Stimulated activated CD4-positive, alpha-beta T cell treated with anti-CD3 and anti-CD28 coated beads, Interleukin-1b, Interleukin-23, amount 100 ng/mL, for 1 hour (primary cell): ENCODE measurements around the gene MAP3K5.

ENCODE experiments used
- DNase-seq, 2 donors: peaks; one replicate each; pipeline ENCODE4 v3.0.0-alpha.2; 2020; ENCODE audit warnings: low read depth in 2 of 2

The MAP3K5 gene

GRCh38 chr6:136750696-136751521, 41.4 kb downstream of the MAP3K5 start:
- no peak for DNase-seq

GRCh38 chr6:136749359-136749997, 42.8 kb downstream of the MAP3K5 start:
- DNase-seq = no peak

- no peak for DNase-seq
These were observed 44.8 kb downstream of the MAP3K5 start for GRCh38 chr6:136747507-136747906.

GRCh38 chr6:136745300-136745699, 47.0 kb downstream of the MAP3K5 start:
- no peak for DNase-seq

- no peak for DNase-seq
These were observed 47.4 kb downstream of the MAP3K5 start for GRCh38 chr6:136744889-136745288.

GRCh38 chr6:136742125-136742524, 50.2 kb downstream of the MAP3K5 start:
- DNase-seq = no peak

GRCh38 chr6:136740050-136740974, 52.0 kb downstream of the MAP3K5 start:
- DNase-seq = no peak

- no peak for DNase-seq
These were observed 52.8 kb downstream of the MAP3K5 start for GRCh38 chr6:136739501-136739900.

GRCh38 chr6:136739071-136739470, 53.2 kb downstream of the MAP3K5 start:
- DNase-seq = no peak

GRCh38 chr6:136738692-136739057, 53.6 kb downstream of the MAP3K5 start:
- no peak for DNase-seq

- no peak for DNase-seq
These were observed 54.2 kb downstream of the MAP3K5 start for GRCh38 chr6:136737871-136738691.

- no peak for DNase-seq
These were observed 54.9 kb downstream of the MAP3K5 start for GRCh38 chr6:136737374-136737844.

GRCh38 chr6:136736281-136736960, 55.9 kb downstream of the MAP3K5 start:
- no peak for DNase-seq

GRCh38 chr6:136734977-136735376, 57.3 kb downstream of the MAP3K5 start:
- DNase-seq = no peak

- DNase-seq = no peak
These were observed 59.4 kb downstream of the MAP3K5 start for GRCh38 chr6:136732889-136733288.

GRCh38 chr6:136729832-136730231, 62.4 kb downstream of the MAP3K5 start:
- DNase-seq = no peak

GRCh38 chr6:136728976-136729515, 63.2 kb downstream of the MAP3K5 start:
- DNase-seq = no peak

- DNase-seq = no peak
These were observed 64.0 kb downstream of the MAP3K5 start for GRCh38 chr6:136728033-136728939.

- DNase-seq = no peak
These were observed 65.3 kb downstream of the MAP3K5 start for GRCh38 chr6:136726837-136727557.
